HCT116 (cell line): ENCODE results near the gene SLC22A6. TPM values are rescaled to one million over a fixed set of nuclear protein-coding genes. Genes with fewer than 3 reads are reported as not detected.

Source experiments
- ATAC-seq: fragments of 200-7000 bp; cut with Tn5 transposase; 2 replicates; pipeline ENCODE4 v1.9.1; 2020; ENCODE audit warnings: mild to moderate bottlenecking, moderate library complexity
- BruUV-seq: library from RNA; stranded (reverse); fragments of 400-500 nt; replicated peaks from 2 replicates; lab custom pipeline; 2021; lab: Mats Ljungman, UMichigan
- CTCF ChIA-PET: fragments of 300-600 bp; sonication (Branson Sonifier 250); formaldehyde crosslinking; loops from one replicate; lab custom pipeline; 2021; ENCODE audit warnings: antibody characterized with exemption; lab: Charles Lee
- POLR2A ChIA-PET: fragments of 300-600, 350-600 bp; sonication (Branson Sonifier 250); formaldehyde crosslinking; loops from one replicate; lab custom pipeline; 2021; ENCODE audit warnings: antibody characterized with exemption; lab: Charles Lee
- RAD21 ChIA-PET, 2 experiments: fragments of 300-600 bp; sonication (Branson Sonifier 250); formaldehyde crosslinking; loops; one replicate each; lab custom pipeline; 2023; ENCODE audit warnings: low total read pairs in 2 of 2; ENCODE audit not compliant: uncharacterized antibody in 2 of 2, unreplicated experiment in 2 of 2, low non-redundant PET in 1 of 2; lab: Charles Lee
- DNase-seq: peaks from one replicate; pipeline ENCODE4 v3.0.0-alpha.2; 2010; ENCODE audit warnings: low read depth, low spot score
- H2AFZ ChIP-seq: fragments of 200-600 bp; shearing (Covaris generic), sonication (generic); 2 replicates; pipeline ENCODE4 v1.6.1; 2017; ENCODE audit warnings: low read depth, mixed run types, mixed read lengths, antibody characterized with exemption, low read length; ENCODE audit not compliant: poor library complexity, severe bottlenecking
- H3K27ac ChIP-seq: 2 replicates; pipeline ENCODE4 v1.5.1; 2012; ENCODE audit warnings: low read depth, low read length
- H3K27me3 ChIP-seq: fragments of 200-600 bp; sonication (generic); 2 replicates; pipeline ENCODE4 v1.6.1; 2016; ENCODE audit warnings: mixed run types, low read length, mixed read lengths; ENCODE audit not compliant: insufficient read depth
- H3K36me3 ChIP-seq, 2 experiments: fragments of 200-500 bp in 1 of 2; fragments of 200-600 bp in 1 of 2; sonication (Bioruptor generic) in 1 of 2; sonication (generic) in 1 of 2; 2 replicates each; pipeline versions ENCODE4 v1.5.1 to v1.6.1; 2014 to 2016; ENCODE audit warnings: low read length in 2 of 2, inconsistent platforms in 1 of 2, mixed read lengths in 1 of 2, mixed run types in 1 of 2; ENCODE audit not compliant: insufficient read depth in 2 of 2, control insufficient read depth in 1 of 2
- H3K4me1 ChIP-seq, 2 experiments: fragments of 200-600 bp in 1 of 2; sonication (generic) in 1 of 2; 2 replicates each; pipeline versions ENCODE4 v1.5.1 to v1.6.1; 2012 to 2017; ENCODE audit warnings: low read length in 2 of 2, inconsistent platforms in 1 of 2, mild to moderate bottlenecking in 1 of 2, mixed read lengths in 1 of 2, mixed run types in 1 of 2, moderate library complexity in 1 of 2; ENCODE audit not compliant: insufficient read depth in 2 of 2, control insufficient read depth in 1 of 2
- H3K4me2 ChIP-seq: fragments of 200-600 bp; sonication (generic); 2 replicates; pipeline ENCODE4 v1.6.1; 2017; ENCODE audit warnings: mixed run types, low read length, mixed read lengths
- H3K4me3 ChIP-seq, 2 experiments: fragments of 200-600 bp in 1 of 2; sonication (generic) in 1 of 2; replicated peaks in 1 of 2; 2 replicates each; pipeline ENCODE4 v1.5.1; 2011 to 2016; ENCODE audit warnings: low read length in 2 of 2, control low read depth in 1 of 2, low read depth in 1 of 2, mild to moderate bottlenecking in 1 of 2, mixed read lengths in 1 of 2, mixed run types in 1 of 2
- H3K79me2 ChIP-seq: fragments of 200-600 bp; sonication (generic); 2 replicates; pipeline ENCODE4 v1.6.1; 2017; ENCODE audit warnings: mild to moderate bottlenecking, mixed run types, low read length, moderate library complexity, mixed read lengths; ENCODE audit not compliant: insufficient read depth
- H3K9ac ChIP-seq: fragments of 200-600 bp; sonication (generic); 2 replicates; pipeline ENCODE4 v1.6.1; 2016; ENCODE audit warnings: low read length, mixed read lengths
- H3K9me2 ChIP-seq: fragments of 200-600 bp; sonication (generic), shearing (Covaris generic); 2 replicates; pipeline ENCODE4 v1.6.1; 2017; ENCODE audit warnings: mixed run types, mild to moderate bottlenecking, moderate library complexity; ENCODE audit not compliant: insufficient read depth
- H3K9me3 ChIP-seq, 2 experiments: fragments of 200-500 bp in 1 of 2; fragments of 200-600 bp in 1 of 2; sonication (Bioruptor generic) in 1 of 2; sonication (generic) in 1 of 2; 2 replicates each; pipeline ENCODE4 v1.6.1; 2014 to 2017; ENCODE audit warnings: low read length in 2 of 2, mixed read lengths in 2 of 2, inconsistent platforms in 1 of 2, low read depth in 1 of 2, mild to moderate bottlenecking in 1 of 2, mixed run types in 1 of 2, moderate library complexity in 1 of 2; ENCODE audit not compliant: control insufficient read depth in 1 of 2, insufficient read depth in 1 of 2
- H4K20me1 ChIP-seq: fragments of 200-600 bp; sonication (generic), shearing (Covaris generic); 2 replicates; pipeline ENCODE4 v1.6.1; 2017; ENCODE audit warnings: mixed run types, mild to moderate bottlenecking, moderate library complexity; ENCODE audit not compliant: insufficient read depth
- ATF3 ChIP-seq: IDR thresholded peaks from 2 replicates; pipeline ENCODE4 v1.6.1; 2012
- CEBPB ChIP-seq: IDR thresholded peaks from 2 replicates; pipeline ENCODE4 v1.6.1; 2012; ENCODE audit warnings: low read depth
- CTCF ChIP-seq, 3 experiments: fragments of 200-600 bp in 1 of 3; sonication (generic) in 1 of 3; IDR thresholded peaks in 2 of 3; conservative IDR thresholded peaks in 1 of 3; 2 replicates each; pipeline ENCODE4 v1.5.1; 2012 to 2017; ENCODE audit warnings: low read depth in 2 of 3, low read length in 2 of 3, antibody characterized with exemption in 1 of 3, borderline replicate concordance in 1 of 3, control low read depth in 1 of 3, mild to moderate bottlenecking in 1 of 3, mixed read lengths in 1 of 3, mixed run types in 1 of 3, moderate library complexity in 1 of 3; ENCODE audit not compliant: insufficient read depth in 1 of 3
- ELF1 ChIP-seq: IDR thresholded peaks from 2 replicates; pipeline ENCODE4 v1.6.1; 2012; ENCODE audit warnings: low read depth, borderline replicate concordance
- EZH2phosphoT487 ChIP-seq: fragments of 200-600 bp; IDR thresholded peaks from 2 replicates; pipeline ENCODE4 v1.6.1; 2018; ENCODE audit warnings: antibody characterized with exemption, borderline replicate concordance
- FOSL1 ChIP-seq: IDR thresholded peaks from 2 replicates; pipeline ENCODE4 v1.6.1; 2012; ENCODE audit warnings: low read depth
- JUND ChIP-seq: IDR thresholded peaks from 2 replicates; pipeline ENCODE4 v1.6.1; 2012
- MAX ChIP-seq: IDR thresholded peaks from 2 replicates; pipeline ENCODE4 v1.6.1; 2012
- POLR2A ChIP-seq: IDR thresholded peaks from 2 replicates; pipeline ENCODE4 v1.7.0; 2011; ENCODE audit warnings: borderline replicate concordance; ENCODE audit not compliant: insufficient read depth, insufficient read length; ENCODE audit errors: extremely low read depth
- POLR2AphosphoS5 ChIP-seq: IDR thresholded peaks from 2 replicates; pipeline ENCODE4 v1.6.1; 2011; ENCODE audit warnings: mild to moderate bottlenecking, low read depth, low read length, moderate library complexity
- REST ChIP-seq: IDR thresholded peaks from 2 replicates; pipeline ENCODE4 v1.6.1; 2012; ENCODE audit warnings: low read depth
- SIN3A ChIP-seq: IDR thresholded peaks from 2 replicates; pipeline ENCODE4 v1.6.1; 2012; ENCODE audit warnings: low read depth
- SP1 ChIP-seq: IDR thresholded peaks from 2 replicates; pipeline ENCODE4 v1.6.1; 2012; ENCODE audit warnings: low read depth
- SRF ChIP-seq: IDR thresholded peaks from 2 replicates; pipeline ENCODE4 v1.6.1; 2012; ENCODE audit warnings: low read depth
- TCF7L2 ChIP-seq: IDR thresholded peaks from 2 replicates; pipeline ENCODE4 v1.7.0; 2011; ENCODE audit warnings: borderline replicate concordance, inconsistent platforms; ENCODE audit not compliant: insufficient read depth, insufficient read length; ENCODE audit errors: extremely low read depth
- YY1 ChIP-seq: IDR thresholded peaks from 2 replicates; pipeline ENCODE4 v1.6.1; 2011; ENCODE audit warnings: low read length, low read depth, moderate library complexity, mild to moderate bottlenecking; ENCODE audit not compliant: insufficient replicate concordance; ENCODE audit errors: extremely low read depth
- ZBTB33 ChIP-seq: IDR thresholded peaks from 2 replicates; pipeline ENCODE4 v1.6.1; 2011; ENCODE audit warnings: mild to moderate bottlenecking, low read length, moderate library complexity; ENCODE audit not compliant: insufficient replicate concordance; ENCODE audit errors: extremely low read depth
- ZNF274 ChIP-seq: fragments of 200-500 bp; sonication (Bioruptor generic); IDR thresholded peaks from 2 replicates; pipeline ENCODE4 v1.6.1; 2014; ENCODE audit warnings: mild to moderate bottlenecking, low read depth, low read length, inconsistent platforms
- intact Hi-C: fragments of 100-400 bp; cut with micrococcal nuclease; formaldehyde crosslinking; loops from 2 replicates; pipeline ENCODE4 v1.10.0; 2022
- total RNA-seq: library from RNA; stranded (reverse); gene quantifications from one replicate; pipeline ENCODE4 v1.2.1, GENCODE V29; 2021; ENCODE audit not compliant: unreplicated experiment

The SLC22A6 gene
- total RNA-seq, 1 experiment from 2014 or later: not detected

- TF ChIP-seq CTCF (IDR thresholded peaks at IDR 0.05 in 2 of 3, conservative IDR thresholded peaks at IDR 0.05 in 1 of 3; ENCODE audit: borderline replicate concordance in 1 of 3, insufficient read depth in 1 of 3, low read depth in 2 of 3, low read length in 2 of 3): peak; percentile 84 to 94 (median 89)
- no peak for TF ChIP-seq POLR2AphosphoS5
- TF ChIP-seq SRF: no peak
- no peak for TF ChIP-seq SIN3A
- no peak for TF ChIP-seq CEBPB
- TF ChIP-seq FOSL1: no peak
- TF ChIP-seq YY1: no peak
- no peak for TF ChIP-seq ZBTB33
- TF ChIP-seq ATF3: no peak
- no peak for TF ChIP-seq POLR2A
- TF ChIP-seq, all 23 proteins: peak for 4
Observed at GRCh38 chr11:63020671-63021291, 36.0 kb upstream of the SLC22A6 start (continued).

- intact Hi-C loops: no loop called here
- RAD21 ChIA-PET: interaction anchor here in 1 of 2 experiments (1.2 to 1.5 kb wide), 2 partner anchors 110 to 113 kb away, joined by 3 to 7 read pairs; no protein-coding TSS in a partner anchor
- Histone ChIP-seq H3K9ac (no peak overlapping the region), H3K79me2 (no peaks in the 10 kb centered on the region), H3K4me1 (peaks cover 13 to 19% of the 10 kb centered on the region in 2 experiments), H3K9me3 (no peaks in the 10 kb centered on the region), H3K4me3 (no peak overlapping the region), H3K27me3 (no peaks in the 10 kb centered on the region), H3K9me2 (no peaks in the 10 kb centered on the region), H3K27ac (no peak overlapping the region), H4K20me1 (no peaks in the 10 kb centered on the region), H2AFZ (no peak overlapping the region), H3K36me3 (no peaks in the 10 kb centered on the region), H3K4me2 (no peak overlapping the region)
- DNase-seq (no peak), ATAC-seq (no peak)
- POLR2A ChIA-PET: interaction anchor here (1.5 kb wide), 1 partner anchor 9 kb away, joined by 3 read pairs; no protein-coding TSS in a partner anchor
- no TSS peak for BruUV-seq
- CTCF ChIA-PET: interaction anchor here (1.3 to 7.0 kb wide), 6 partner anchors 11 to 113 kb away, joined by 6 to 285 read pairs (median 31); no protein-coding TSS in a partner anchor
- TF ChIP-seq SIN3A: no peak
- no peak for TF ChIP-seq REST
- no peak for TF ChIP-seq TCF7L2
- TF ChIP-seq SP1: no peak
- no peak for TF ChIP-seq MAX
- TF ChIP-seq ZNF274: no peak
- no peak for TF ChIP-seq ELF1
- no peak for TF ChIP-seq POLR2AphosphoS5
- no peak for TF ChIP-seq JUND
- no peak for TF ChIP-seq CEBPB
- no peak for TF ChIP-seq EZH2phosphoT487
Observed at GRCh38 chr11:63019506-63019905, 34.7 kb upstream of the SLC22A6 start.
